Heart left ventricle (tissue), 13 donors: ENCODE measurements around the gene HBEGF.

Experiments used
- POLR2A ChIP-seq, 2 donors: fragments of 450-650 bp; IDR thresholded peaks; one replicate each; pipeline ENCODE4 v1.6.1; 2017; ENCODE audit warnings: antibody characterized with exemption in 2 of 2, mild to moderate bottlenecking in 2 of 2, moderate library complexity in 2 of 2
- TF ChIP-seq, protein P1 (sequence below), 12 donors: fragments of 200-600 bp; sonication (generic) in 4 of 12; IDR thresholded peaks; one replicate each; pipeline versions ENCODE4 v1.5.0 to v1.8.0; 2018 to 2022; ENCODE audit warnings: antibody characterized with exemption in 12 of 12, mild to moderate bottlenecking in 5 of 12
- donor health status: ischemic (EF 13 %, LVEDD 7.1; RV severe dilation, severe dysfunction).
- donor health status: DM: no; HTN: yes; CAD: no.
- donor health status: DM: no; HTN: no; CAD: no.
- donor health status: ischemic (EF 25% LVEDD 6.9; RV normal size, moderate dysfunction).
- donor health status: ischemic (EF 25% LVEDD 5.7; RV mildly dilated, moderate dysfunction).
- donor health status: ischemic (EF 35%, LVEDD 5.7; RV mildly dilated, moderate dysfunction).
- donor health status: nonischemic (EF 11% LVEDD 7.7; RV severe dilation, severe dysfunction).
- donor health status: DM: yes; HTN: yes; CAD: no.
- donor health status: PGD.
- donor health status: ischemic (EF 29% LVEDD 5.4; RV normal size, mild dysfunction).
- donor health status: nonischemic (EF 23%, LVEDD 6.1; RV moderate dilation, normal function).

DNA sequence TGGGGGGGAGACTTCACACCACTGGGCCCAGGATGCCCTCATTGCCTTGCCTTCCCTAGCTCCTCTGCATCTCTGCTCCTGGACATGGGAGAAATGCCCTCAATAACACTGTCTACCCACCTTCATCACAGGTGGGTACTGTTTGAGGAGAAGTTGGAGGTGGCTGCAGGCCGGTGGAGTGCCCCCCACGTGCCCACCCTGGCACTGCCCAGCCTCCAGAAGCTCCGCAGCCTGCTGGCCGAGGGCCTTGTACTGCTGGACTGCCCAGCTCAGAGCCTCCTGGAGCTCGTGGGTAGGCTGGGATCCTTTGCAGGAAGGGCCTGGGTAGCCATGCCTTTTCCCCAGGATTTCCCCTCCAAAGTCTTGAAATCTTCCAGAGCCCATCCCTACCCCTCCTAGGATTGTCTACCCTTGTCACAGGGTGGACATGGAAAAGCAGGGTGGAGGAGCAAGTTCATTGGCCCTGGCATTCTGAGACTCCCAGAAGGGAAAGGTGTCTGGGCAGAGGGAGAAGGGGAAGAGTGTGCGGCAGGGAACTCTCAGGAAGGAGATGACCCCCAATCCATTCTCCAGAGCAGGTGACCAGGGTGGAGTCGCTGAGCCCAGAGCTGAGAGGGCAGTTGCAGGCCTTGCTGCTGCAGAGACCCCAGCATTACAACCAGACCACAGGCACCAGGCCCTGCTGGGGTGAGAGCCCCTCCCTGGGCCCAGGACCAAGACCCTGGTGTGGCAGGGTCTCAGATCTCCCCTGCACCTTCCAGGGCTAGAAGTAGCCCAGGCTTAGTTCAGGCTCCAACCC is 14.5 kb upstream of the HBEGF start:
- TF ChIP-seq, protein P1, sequence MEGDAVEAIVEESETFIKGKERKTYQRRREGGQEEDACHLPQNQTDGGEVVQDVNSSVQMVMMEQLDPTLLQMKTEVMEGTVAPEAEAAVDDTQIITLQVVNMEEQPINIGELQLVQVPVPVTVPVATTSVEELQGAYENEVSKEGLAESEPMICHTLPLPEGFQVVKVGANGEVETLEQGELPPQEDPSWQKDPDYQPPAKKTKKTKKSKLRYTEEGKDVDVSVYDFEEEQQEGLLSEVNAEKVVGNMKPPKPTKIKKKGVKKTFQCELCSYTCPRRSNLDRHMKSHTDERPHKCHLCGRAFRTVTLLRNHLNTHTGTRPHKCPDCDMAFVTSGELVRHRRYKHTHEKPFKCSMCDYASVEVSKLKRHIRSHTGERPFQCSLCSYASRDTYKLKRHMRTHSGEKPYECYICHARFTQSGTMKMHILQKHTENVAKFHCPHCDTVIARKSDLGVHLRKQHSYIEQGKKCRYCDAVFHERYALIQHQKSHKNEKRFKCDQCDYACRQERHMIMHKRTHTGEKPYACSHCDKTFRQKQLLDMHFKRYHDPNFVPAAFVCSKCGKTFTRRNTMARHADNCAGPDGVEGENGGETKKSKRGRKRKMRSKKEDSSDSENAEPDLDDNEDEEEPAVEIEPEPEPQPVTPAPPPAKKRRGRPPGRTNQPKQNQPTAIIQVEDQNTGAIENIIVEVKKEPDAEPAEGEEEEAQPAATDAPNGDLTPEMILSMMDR (IDR thresholded peaks at IDR 0.05): no peak
- TF ChIP-seq POLR2A (IDR thresholded peaks at IDR 0.05): no peak
